ENCODE results near the gene ZC3HAV1. TPM values are rescaled to one million over a fixed set of nuclear protein-coding genes. Genes with fewer than 3 reads are reported as not detected.
A peak's percentile ranks its signal among the peaks of the same experiment; 100 is the strongest.
"Not testable (repeated sequence)": the region's sequence is repeated elsewhere in the genome, so short reads cannot be mapped to it uniquely, and the experiment has no call there.

Gene ZC3HAV1
- total RNA-seq, 1 donor from 2014 or later, result 27.7 TPM

GRCh38 chr7:139054101-139054500, 55.4 kb downstream of the ZC3HAV1 start:
- DNase-seq (ENCODE audit: low read depth in 2 of 2), result no peak

GRCh38 chr7:139051655-139052054, 57.9 kb downstream of the ZC3HAV1 start:
- no peak for DNase-seq (ENCODE audit: low read depth in 2 of 2)

GRCh38 chr7:139049936-139050335, 59.6 kb downstream of the ZC3HAV1 start:
- DNase-seq (ENCODE audit: low read depth in 2 of 2), result no peak

GRCh38 chr7:139049111-139049510, 60.4 kb downstream of the ZC3HAV1 start:
- DNase-seq (ENCODE audit: low read depth in 2 of 2), result no peak

GRCh38 chr7:139047970-139048369, 61.5 kb downstream of the ZC3HAV1 start:
- DNase-seq (ENCODE audit: low read depth in 2 of 2), result no peak

GRCh38 chr7:139046143-139046542, 63.4 kb downstream of the ZC3HAV1 start:
- no peak for DNase-seq (ENCODE audit: low read depth in 2 of 2)

GRCh38 chr7:139044813-139045794, 64.4 kb downstream of the ZC3HAV1 start:
- DNase-seq (ENCODE audit: low read depth in 2 of 2), result no peak

- peak in 1 of 2 donors; percentile 23 for DNase-seq (ENCODE audit: low read depth in 2 of 2)
Observed at GRCh38 chr7:139043823-139044812, 65.4 kb downstream of the ZC3HAV1 start.

GRCh38 chr7:139041378-139042085, 68.0 kb downstream of the ZC3HAV1 start:
- DNase-seq (ENCODE audit: low read depth in 2 of 2), result no peak

GRCh38 chr7:139038691-139039090, 70.8 kb downstream of the ZC3HAV1 start:
- no peak for DNase-seq (ENCODE audit: low read depth in 2 of 2)

- DNase-seq (ENCODE audit: low read depth in 2 of 2), result no peak
Observed at GRCh38 chr7:139036901-139037300, 72.6 kb downstream of the ZC3HAV1 start.

- DNase-seq (ENCODE audit: low read depth in 2 of 2), result peak; percentile 50 to 85
Observed at GRCh38 chr7:139035586-139036353, 73.8 kb downstream of the ZC3HAV1 start, which contains the start of gene ZC3HAV1L. Gene ZC3HAV1L, minus strand, starts transcription at chr7:139036042. Its CDS starts 25 bp downstream, at chr7:139036017.

GRCh38 chr7:139034855-139035585, 74.5 kb downstream of the ZC3HAV1 start:
- DNase-seq (ENCODE audit: low read depth in 2 of 2), result peak in 1 of 2 donors; percentile 41

- DNase-seq (ENCODE audit: low read depth in 2 of 2), result peak in 1 of 2 donors; percentile 22
Observed at GRCh38 chr7:139034336-139034735, 75.2 kb downstream of the ZC3HAV1 start.

- no peak for DNase-seq (ENCODE audit: low read depth in 2 of 2)
Observed at GRCh38 chr7:139033346-139034114, 76.0 kb downstream of the ZC3HAV1 start.

- DNase-seq (ENCODE audit: low read depth in 2 of 2), result no peak
Observed at GRCh38 chr7:139032473-139032872, 77.0 kb downstream of the ZC3HAV1 start.

GRCh38 chr7:139029353-139029752, 80.2 kb downstream of the ZC3HAV1 start:
- no peak for DNase-seq (ENCODE audit: low read depth in 2 of 2)

GRCh38 chr7:139026551-139026950, 83.0 kb downstream of the ZC3HAV1 start:
- DNase-seq (ENCODE audit: low read depth in 2 of 2), result no peak

GRCh38 chr7:139025861-139026260, 83.7 kb downstream of the ZC3HAV1 start:
- not testable (repeated sequence) for DNase-seq (ENCODE audit: low read depth in 2 of 2)
